ENCODE data around the gene GHR. TPM values are rescaled to one million over a fixed set of nuclear protein-coding genes. Genes with fewer than 3 reads are reported as not detected.

Gene GHR
- total RNA-seq, 1 donor: 5.4 TPM

DNA sequence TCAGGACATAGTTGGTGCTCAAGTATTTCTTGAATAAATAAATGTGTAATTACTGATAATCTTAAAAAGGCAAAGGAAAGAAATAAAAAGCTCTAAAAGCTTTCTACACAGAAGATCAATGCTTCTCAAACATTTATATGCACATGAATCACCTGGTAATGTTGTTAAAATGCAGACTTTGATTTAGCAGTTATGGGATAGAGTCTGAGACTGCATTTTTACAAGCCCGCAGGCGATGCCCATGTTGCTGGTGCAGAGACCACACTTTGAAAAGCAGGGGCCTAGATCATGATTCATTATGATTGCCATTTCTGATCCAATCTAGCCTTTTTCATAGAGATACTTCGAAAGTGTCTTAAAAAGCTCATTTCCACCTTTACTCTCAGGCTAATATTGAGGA is 329.9 kb downstream of the GHR start:
- H2AFZ ChIP-seq (ENCODE audit: low read length): no peak overlapping the region
- no peaks in the 10 kb centered on the region for H4K20me1 ChIP-seq (ENCODE audit: insufficient read depth, low read length)
- no peak for DNase-seq (ENCODE audit: insufficient read length, low spot score, missing footprints)
- no peaks in the 10 kb centered on the region for H3K9me3 ChIP-seq (ENCODE audit: low read depth, low read length)
- no peak overlapping the region for H3K4me2 ChIP-seq (ENCODE audit: insufficient read depth, low read length)
- no peaks in the 10 kb centered on the region for H3K79me2 ChIP-seq (ENCODE audit: insufficient read depth, low read length)
- peaks cover 4% of the 10 kb centered on the region for H3K4me1 ChIP-seq (ENCODE audit: insufficient read depth, low read length)
- H3K4me3 ChIP-seq (ENCODE audit: insufficient read depth, low read length): no peak overlapping the region
- H3K27me3 ChIP-seq (ENCODE audit: insufficient read depth, low read length): no peaks in the 10 kb centered on the region
- TF ChIP-seq, protein P1, sequence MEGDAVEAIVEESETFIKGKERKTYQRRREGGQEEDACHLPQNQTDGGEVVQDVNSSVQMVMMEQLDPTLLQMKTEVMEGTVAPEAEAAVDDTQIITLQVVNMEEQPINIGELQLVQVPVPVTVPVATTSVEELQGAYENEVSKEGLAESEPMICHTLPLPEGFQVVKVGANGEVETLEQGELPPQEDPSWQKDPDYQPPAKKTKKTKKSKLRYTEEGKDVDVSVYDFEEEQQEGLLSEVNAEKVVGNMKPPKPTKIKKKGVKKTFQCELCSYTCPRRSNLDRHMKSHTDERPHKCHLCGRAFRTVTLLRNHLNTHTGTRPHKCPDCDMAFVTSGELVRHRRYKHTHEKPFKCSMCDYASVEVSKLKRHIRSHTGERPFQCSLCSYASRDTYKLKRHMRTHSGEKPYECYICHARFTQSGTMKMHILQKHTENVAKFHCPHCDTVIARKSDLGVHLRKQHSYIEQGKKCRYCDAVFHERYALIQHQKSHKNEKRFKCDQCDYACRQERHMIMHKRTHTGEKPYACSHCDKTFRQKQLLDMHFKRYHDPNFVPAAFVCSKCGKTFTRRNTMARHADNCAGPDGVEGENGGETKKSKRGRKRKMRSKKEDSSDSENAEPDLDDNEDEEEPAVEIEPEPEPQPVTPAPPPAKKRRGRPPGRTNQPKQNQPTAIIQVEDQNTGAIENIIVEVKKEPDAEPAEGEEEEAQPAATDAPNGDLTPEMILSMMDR (IDR thresholded peaks at IDR 0.05; ENCODE audit: extremely low read depth, low read depth, low read length): no peak
- no peak overlapping the region for H3K27ac ChIP-seq (ENCODE audit: low read depth, low read length)
- H3K36me3 ChIP-seq (ENCODE audit: insufficient read depth, low read length): no peaks in the 10 kb centered on the region

DNA sequence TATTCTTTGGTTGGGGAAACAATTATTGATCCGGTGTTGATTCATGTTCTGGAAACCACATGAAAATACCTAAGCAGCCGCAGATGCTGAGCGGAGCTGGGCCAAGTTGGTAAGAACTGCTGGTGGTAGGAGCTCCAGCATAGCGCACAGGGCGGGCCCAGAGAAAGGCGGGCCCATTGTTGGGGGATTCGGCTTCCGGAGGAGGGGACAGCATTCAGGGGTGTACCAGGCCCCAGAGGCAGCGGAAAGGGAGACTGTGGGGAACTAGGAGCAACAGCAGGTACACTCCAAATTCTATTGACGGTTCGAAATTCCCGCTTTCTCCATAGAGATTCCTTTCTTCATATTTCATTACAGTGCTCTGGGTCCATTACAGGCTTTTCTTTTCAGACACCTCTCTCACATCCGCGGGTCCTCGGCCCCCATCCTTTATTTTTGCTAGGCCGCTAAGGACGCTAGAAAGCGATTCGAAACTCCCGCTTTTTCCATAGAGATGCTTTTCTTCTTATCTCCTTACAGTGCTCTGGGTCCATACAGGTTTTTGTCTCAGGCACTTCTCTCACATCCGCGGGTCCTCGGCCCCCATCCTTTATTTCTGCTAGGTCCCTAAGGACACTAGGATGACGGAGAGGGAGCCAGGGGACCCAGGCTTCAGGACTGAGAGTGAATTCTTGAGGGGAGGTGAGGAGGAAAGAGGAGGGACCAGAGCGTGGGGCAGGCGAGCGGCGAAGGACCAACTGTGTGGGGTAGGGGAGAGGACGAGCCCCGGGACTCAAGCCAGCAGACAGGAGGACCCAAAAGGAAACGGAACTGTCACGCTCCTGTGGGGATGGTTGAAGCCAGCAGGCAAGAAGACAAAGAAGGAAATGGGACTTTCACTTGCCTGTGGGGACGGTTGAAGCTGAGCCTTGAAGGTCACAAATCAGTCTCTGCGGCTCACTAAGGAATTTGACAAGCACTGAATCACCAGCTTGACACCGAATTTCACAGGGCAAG is 333.7 kb downstream of the GHR start, which contains the start of gene CCDC152:
CCDC152 (plus strand) TSS at position 213 of the 996 bp plus-strand sequence. CDS start 2,304 bp downstream, outside the sequence.
- no peaks in the 10 kb centered on the region for H3K36me3 ChIP-seq (ENCODE audit: insufficient read depth, low read length)
- H3K79me2 ChIP-seq (ENCODE audit: insufficient read depth, low read length): no peaks in the 10 kb centered on the region
- TF ChIP-seq, protein P1 (IDR thresholded peaks at IDR 0.05; ENCODE audit: extremely low read depth, low read depth, low read length): no peak
- DNase-seq (ENCODE audit: insufficient read length, low spot score, missing footprints): peak; percentile 26
- peak within 1 kb of the TSS; percentile 73 for H3K4me2 ChIP-seq (ENCODE audit: insufficient read depth, low read length)
- H3K27me3 ChIP-seq (ENCODE audit: insufficient read depth, low read length): no peaks in the 10 kb centered on the region
- H3K27ac ChIP-seq (ENCODE audit: low read depth, low read length): no peak within 1 kb of the TSS
- peaks cover 4% of the 10 kb centered on the region for H3K4me1 ChIP-seq (ENCODE audit: insufficient read depth, low read length)
- no peaks in the 10 kb centered on the region for H4K20me1 ChIP-seq (ENCODE audit: insufficient read depth, low read length)
- H3K9me3 ChIP-seq (ENCODE audit: low read depth, low read length): no peaks in the 10 kb centered on the region
- H2AFZ ChIP-seq (ENCODE audit: low read length): peak within 1 kb of the TSS; percentile 82
- peak within 1 kb of the TSS; percentile 62 for H3K4me3 ChIP-seq (ENCODE audit: insufficient read depth, low read length)

DNA sequence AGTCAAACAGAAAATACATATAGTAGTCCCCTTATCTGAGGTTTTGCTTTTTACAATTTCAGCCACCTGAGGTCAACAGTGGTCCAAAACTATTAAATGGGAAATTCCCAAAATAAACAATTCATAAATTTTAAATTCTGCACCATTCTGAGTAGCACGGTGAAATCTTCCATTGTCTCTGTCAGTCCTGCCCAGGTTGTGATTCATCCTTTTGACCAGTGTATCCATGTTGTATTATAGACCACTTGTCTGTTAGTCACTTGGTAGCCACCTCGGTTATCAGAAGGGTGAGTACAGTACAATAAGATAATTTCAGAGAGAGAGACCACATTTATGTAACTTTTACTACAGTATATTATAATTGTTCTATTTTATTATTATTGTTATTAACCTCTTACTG is 336.2 kb downstream of the GHR start:
- TF ChIP-seq, protein P1 (IDR thresholded peaks at IDR 0.05; ENCODE audit: extremely low read depth, low read depth, low read length): no peak
- H3K27me3 ChIP-seq (ENCODE audit: insufficient read depth, low read length): no peaks in the 10 kb centered on the region
- no peak overlapping the region for H3K4me3 ChIP-seq (ENCODE audit: insufficient read depth, low read length)
- no peaks in the 10 kb centered on the region for H4K20me1 ChIP-seq (ENCODE audit: insufficient read depth, low read length)
- no peak overlapping the region for H2AFZ ChIP-seq (ENCODE audit: low read length)
- H3K9me3 ChIP-seq (ENCODE audit: low read depth, low read length): no peaks in the 10 kb centered on the region
- H3K4me2 ChIP-seq (ENCODE audit: insufficient read depth, low read length): no peak overlapping the region
- H3K36me3 ChIP-seq (ENCODE audit: insufficient read depth, low read length): no peaks in the 10 kb centered on the region
- H3K79me2 ChIP-seq (ENCODE audit: insufficient read depth, low read length): no peaks in the 10 kb centered on the region
- H3K27ac ChIP-seq (ENCODE audit: low read depth, low read length): no peak overlapping the region
- DNase-seq (ENCODE audit: insufficient read length, low spot score, missing footprints): no peak
- H3K4me1 ChIP-seq (ENCODE audit: insufficient read depth, low read length): peaks cover 4% of the 10 kb centered on the region

DNA sequence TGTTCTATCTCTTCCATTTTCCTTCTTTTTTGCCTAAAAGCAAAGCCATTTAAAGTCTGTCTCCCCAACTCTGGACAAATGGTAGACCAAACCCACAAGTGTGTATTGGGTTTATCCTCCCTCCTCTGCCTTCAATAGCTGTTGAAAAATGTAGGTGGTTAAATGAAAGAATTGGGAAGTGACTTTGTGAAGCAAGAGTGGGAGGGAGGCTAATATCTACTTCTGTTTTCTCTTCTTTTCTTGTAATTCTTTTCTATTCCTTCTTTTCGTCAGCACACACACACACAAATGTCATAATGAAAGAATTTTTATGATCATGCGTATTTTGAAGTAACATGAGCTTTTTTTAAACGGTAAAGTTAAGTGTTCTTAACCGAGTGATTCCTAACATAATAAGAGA is 337.2 kb downstream of the GHR start:
- H3K27ac ChIP-seq (ENCODE audit: low read depth, low read length): no peak overlapping the region
- H3K27me3 ChIP-seq (ENCODE audit: insufficient read depth, low read length): no peaks in the 10 kb centered on the region
- DNase-seq (ENCODE audit: insufficient read length, low spot score, missing footprints): peak; percentile 3
- TF ChIP-seq, protein P1 (IDR thresholded peaks at IDR 0.05; ENCODE audit: extremely low read depth, low read depth, low read length): no peak
- no peaks in the 10 kb centered on the region for H3K36me3 ChIP-seq (ENCODE audit: insufficient read depth, low read length)
- no peaks in the 10 kb centered on the region for H4K20me1 ChIP-seq (ENCODE audit: insufficient read depth, low read length)
- H2AFZ ChIP-seq (ENCODE audit: low read length): no peak overlapping the region
- no peaks in the 10 kb centered on the region for H3K79me2 ChIP-seq (ENCODE audit: insufficient read depth, low read length)
- no peaks in the 10 kb centered on the region for H3K9me3 ChIP-seq (ENCODE audit: low read depth, low read length)
- H3K4me3 ChIP-seq (ENCODE audit: insufficient read depth, low read length): no peak overlapping the region
- H3K4me1 ChIP-seq (ENCODE audit: insufficient read depth, low read length): peaks cover 4% of the 10 kb centered on the region
- H3K4me2 ChIP-seq (ENCODE audit: insufficient read depth, low read length): no peak overlapping the region

Data from osteoblast (primary cell).